NCI-H2196 (cell line): ENCODE results near the gene ENTREP3.
"Not testable (repeated sequence)": the region's sequence is repeated elsewhere in the genome, so short reads cannot be mapped to it uniquely, and the experiment has no call there.

Experiments used
- DNase-seq: peaks from one replicate; lab custom pipeline; 2025; ENCODE audit not compliant: unreplicated experiment; lab: John Stamatoyannopoulos, UW

Gene ENTREP3

GRCh38 chr1:155253208-155253607, 2.1 kb downstream of the ENTREP3 start:
- no peak for DNase-seq

DNA sequence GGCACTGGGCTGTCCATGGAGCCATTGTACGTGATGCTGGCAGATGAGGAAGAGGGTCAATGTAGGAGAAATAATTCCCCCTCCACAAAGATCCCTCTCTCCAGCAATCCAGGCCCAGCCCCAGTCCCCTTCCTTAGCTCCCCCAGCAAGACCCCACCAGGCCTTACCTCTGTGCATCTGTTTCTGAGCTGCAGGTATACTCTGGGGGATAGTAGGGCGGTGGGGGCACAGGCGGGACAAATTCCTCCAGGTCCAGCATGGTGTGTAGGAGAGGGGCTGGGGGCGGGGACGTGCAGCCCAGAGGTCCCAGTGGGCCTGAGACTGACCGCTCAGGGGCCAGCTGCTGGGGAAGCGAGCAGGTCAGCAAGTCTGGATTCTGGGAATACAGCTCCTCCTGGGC, 3.7 kb downstream of the ENTREP3 start:
- DNase-seq, result no peak

GRCh38 chr1:155250633-155251449, 4.4 kb downstream of the ENTREP3 start:
- peak; percentile 90 for DNase-seq

GRCh38 chr1:155250246-155250632, 5.0 kb downstream of the ENTREP3 start:
- no peak for DNase-seq

DNA sequence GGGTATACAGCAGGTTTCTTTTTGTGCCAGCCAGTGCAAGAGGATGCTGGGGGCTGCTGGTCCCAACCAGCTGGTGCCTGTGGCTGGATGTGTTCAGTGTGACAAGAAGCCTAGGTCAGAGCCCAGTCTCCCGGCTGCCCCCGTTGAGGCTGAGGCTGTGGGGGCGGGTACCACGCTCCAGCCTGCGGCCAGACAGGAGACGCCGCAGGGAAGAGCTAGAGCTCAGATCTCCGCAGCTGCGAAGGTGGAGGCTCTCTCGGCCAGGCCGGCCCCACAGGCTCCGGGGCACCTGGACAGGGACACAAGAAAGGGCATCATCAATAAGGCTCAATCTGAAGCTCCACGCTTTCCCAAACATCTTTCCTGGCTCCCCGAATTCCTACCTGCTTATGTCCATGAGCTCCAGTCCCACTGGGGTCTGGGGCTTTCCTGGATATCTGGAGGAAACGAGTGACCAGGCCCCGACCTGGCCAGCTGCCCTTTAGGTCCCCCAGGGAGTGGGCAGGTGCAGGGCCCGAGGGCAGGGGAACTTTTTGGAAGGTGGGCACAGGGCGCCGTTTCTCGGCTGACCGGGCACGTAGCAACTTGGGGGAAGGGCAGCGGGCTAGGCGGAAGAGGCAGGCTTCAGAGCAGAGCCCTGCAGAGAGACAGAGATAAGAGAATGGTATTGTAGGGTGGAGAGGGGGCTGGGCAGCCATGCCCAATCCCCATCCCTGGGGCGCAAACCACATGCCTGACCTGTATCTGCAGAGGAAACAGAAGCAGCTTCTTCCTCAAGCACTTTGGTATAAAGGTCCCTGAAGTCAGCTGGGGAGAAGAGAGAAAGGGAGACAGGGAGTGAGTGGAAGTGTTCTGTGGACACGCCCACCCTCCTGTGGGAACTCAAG, 7.4 kb downstream of the ENTREP3 start:
- DNase-seq, result no peak

DNA sequence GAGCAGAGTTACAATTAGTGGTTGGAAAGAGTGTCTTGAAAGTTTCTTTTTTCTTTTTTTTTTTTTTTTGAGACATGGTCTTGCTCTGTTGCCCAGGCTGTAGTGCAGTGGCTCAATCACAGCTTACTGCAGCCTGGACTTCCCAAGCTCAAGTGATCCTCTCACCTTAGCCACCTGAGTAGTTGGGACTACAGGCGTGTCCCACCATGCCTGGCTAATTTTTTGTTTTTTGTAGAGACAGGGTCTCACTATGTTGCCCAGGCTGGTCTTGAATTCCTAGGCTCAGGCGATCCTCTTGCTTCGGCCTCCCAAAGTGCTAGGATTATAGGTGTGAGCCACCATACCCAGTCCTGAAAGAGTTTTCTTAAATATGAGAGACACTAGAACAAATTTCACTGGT, 8.5 kb downstream of the ENTREP3 start:
- DNase-seq, result not testable (repeated sequence)

- DNase-seq, result no peak
These were observed 10.1 kb downstream of the ENTREP3 start for GRCh38 chr1:155245163-155245524.

GRCh38 chr1:155244368-155245162, 10.7 kb downstream of the ENTREP3 start:
- DNase-seq, result peak; percentile 98

- no peak for DNase-seq
These were observed 12.4 kb downstream of the ENTREP3 start for GRCh38 chr1:155242805-155243358.

GRCh38 chr1:155241841-155242264, 13.4 kb downstream of the ENTREP3 start:
- no peak for DNase-seq

DNA sequence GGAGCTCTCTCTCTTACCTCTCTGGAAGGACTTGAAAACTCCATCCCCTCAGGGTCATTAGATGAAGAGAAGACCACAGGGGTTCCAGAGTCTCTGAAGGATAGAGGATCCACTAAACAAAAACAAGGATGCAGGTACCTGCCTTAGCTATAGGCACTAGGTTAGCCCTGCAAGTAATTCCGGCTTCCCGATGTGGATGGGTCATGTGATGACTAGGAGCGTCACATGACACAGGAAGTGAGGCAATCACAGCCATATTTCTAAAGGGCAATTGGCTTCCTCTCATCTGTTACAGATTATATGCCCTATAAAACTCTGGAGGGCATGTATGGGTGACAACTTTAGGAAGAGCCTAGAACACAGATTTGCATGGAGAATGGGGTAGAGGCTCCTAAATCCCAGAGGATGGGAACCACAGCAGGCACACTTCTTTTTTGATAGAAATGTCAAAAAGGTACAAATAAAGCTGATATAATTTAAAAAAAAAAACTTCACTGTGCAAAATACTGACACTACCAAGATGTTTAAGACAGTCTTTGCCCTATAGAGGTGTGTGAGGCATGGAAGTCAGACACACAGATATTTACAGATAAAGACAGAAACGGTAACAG, 14.1 kb downstream of the ENTREP3 start:
- DNase-seq, result peak; percentile 78

GRCh38 chr1:155236451-155236850, 18.8 kb downstream of the ENTREP3 start:
- DNase-seq, result no peak

GRCh38 chr1:155235375-155235774, 19.9 kb downstream of the ENTREP3 start:
- DNase-seq, result not testable (repeated sequence)

GRCh38 chr1:155233502-155233901, 21.8 kb downstream of the ENTREP3 start:
- DNase-seq, result not testable (repeated sequence)

GRCh38 chr1:155232001-155232978, 23.0 kb downstream of the ENTREP3 start:
- not testable (repeated sequence) for DNase-seq

GRCh38 chr1:155231302-155231701, 24.0 kb downstream of the ENTREP3 start:
- DNase-seq, result not testable (repeated sequence)

DNA sequence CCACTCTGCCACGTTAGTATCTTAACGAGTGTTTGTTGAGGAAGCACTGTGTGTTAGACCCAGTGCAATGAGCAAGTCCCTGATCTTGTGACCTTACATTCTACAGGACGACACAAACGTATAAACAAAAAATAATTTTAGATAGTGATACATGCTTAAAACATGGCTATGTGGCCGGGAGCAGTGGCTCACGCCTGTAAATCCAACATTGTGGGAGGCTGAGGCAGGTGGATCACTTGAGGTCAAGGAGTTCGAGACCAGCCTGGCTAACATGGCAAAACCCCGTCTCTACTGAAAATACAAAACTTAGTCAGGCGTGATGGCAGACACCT, 27.2 kb downstream of the ENTREP3 start:
- no peak for DNase-seq

- DNase-seq, result peak; percentile 98
These were observed 27.8 kb downstream of the ENTREP3 start for GRCh38 chr1:155227261-155228095.

- DNase-seq, result peak; percentile 66
These were observed 28.4 kb downstream of the ENTREP3 start for GRCh38 chr1:155226910-155227260.
